ENCODE results near the gene USP7. TPM values are rescaled to one million over a fixed set of nuclear protein-coding genes. Genes with fewer than 3 reads are reported as not detected.

USP7 gene
- 62.4 TPM for total RNA-seq
- long read RNA-seq, full-length matches to known transcripts, result 55 of 76 reads
- long read RNA-seq, partial matches to known transcripts, result 9 of 76 reads
- long read RNA-seq, other reads (novel, unspliced or antisense), result 12 of 76 reads

DNA sequence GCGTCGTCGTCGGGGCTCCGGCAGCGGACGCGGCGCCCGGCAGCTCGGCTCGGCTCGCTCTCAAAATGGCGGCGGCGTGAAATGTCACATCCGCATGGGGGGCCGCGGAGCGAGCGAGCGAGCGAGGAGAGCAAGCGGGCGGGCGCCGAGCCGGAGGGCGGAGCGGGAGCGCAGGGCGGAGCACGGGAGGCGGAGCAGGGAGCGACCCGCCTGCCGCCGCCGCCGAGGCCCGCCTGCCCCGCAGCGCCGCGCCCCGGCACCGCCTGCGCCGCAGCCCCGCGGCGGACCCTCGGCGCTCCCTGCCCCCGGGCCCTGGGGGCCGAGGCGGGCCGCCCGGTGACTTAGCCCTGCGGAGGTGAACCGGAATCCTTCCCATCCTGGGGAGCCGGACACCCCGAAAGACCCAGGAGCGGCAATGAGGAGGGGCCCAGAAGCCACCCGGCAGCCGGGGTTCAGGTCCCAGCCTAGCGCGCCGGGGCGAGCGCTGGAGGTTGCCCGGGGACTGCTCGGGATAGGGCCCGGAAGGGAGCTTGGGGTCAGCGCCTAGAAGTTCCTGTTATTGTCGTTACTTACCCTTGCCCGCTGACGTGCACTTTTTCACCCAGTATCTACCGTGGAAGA lies at the start of gene USP7:
USP7 (minus strand) TSS at position 86 of the 621 bp plus-strand sequence. CDS start 621 bp downstream, outside the sequence.
- ATAC-seq (ENCODE audit: poor library complexity) (peak; percentile 95), DNase-seq (peak; percentile 97)
- intact Hi-C loops (cut with DNase I), result no loop called here

DNA sequence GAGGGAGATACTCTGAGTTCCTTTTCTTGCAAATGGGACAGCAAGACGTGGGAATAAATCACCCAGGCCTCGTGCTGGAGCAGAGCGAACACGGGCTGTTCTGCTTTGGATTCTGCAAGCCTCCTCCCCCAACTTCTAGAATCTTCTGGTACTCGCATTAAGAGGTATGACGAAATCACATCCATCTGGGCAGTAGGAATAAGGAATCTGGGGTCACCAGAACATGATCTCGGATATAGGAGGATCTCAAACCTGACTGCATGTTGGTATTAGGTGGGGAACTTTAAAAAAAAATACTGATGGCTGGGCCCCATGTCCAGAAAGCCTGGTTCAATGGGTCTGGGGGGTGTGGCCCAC lies 49.8 kb upstream of the USP7 start:
- intact Hi-C loops (cut with DNase I), result loop anchor here (10.0 kb wide), 1 partner anchor 119 kb away; no protein-coding TSS in a partner anchor
- DNase-seq, result no peak
- no peak for ATAC-seq (ENCODE audit: poor library complexity)

DNA sequence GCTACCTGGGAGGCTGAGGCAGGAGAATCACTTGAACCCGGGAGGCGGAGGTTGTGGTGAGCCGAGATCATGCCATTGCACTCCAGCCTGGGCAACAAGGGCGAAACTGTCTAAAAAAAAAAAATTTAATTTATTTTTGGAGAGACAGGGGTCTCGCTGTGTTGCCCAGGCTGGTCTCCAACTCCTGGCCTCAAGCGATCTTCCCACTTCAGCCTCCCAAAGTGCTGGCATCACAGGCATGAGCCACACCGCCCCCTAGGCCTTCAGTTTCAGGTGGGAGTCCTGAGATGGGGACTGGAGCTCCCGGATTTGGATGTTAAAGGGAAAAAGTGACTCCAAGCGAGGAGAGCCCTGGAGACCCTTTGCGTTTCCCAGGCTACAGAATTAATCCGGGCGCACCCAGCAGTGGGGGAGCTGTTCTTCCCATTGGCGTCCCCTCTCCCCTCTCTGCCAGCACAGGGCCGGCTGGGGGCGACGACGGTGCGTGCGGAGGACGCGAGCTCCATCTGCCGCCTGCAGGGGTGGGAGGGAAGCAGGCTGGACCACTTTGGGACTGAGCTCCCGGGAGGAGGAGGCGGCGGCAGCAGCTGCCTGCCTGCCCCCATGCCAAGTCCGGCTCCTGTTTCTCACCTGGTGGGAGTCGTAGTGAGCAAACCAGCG lies 49.3 kb upstream of the USP7 start:
- intact Hi-C loops (cut with DNase I), result loop anchor here (10.0 kb wide), 1 partner anchor 118 kb away; no protein-coding TSS in a partner anchor
- ATAC-seq (ENCODE audit: poor library complexity) (peak; percentile 43), DNase-seq (peak; percentile 43)

DNA sequence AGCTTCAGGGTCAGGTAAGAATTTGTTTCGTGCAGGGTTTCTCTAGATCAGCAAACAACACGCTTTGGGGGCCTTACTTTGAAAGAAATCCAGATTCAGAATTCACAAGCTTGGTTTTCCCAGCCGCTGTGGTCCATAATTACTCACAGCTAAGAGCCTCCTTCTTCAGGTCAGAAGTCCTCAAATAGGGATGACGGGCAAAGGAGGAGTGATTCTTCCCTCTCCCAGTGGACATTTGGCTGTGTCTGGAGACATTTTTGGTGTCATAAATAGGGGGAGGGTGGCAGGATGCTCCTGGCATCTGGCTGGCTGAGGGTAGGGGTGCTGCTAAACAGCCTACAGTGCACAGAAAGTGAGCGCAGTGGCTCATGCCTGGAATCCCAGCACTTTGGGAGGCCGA lies 48.6 kb upstream of the USP7 start:
- intact Hi-C loops (cut with DNase I), result loop anchor here (10.0 kb wide), 1 partner anchor 118 kb away; no protein-coding TSS in a partner anchor
- no peak for ATAC-seq (ENCODE audit: poor library complexity)
- no peak for DNase-seq

DNA sequence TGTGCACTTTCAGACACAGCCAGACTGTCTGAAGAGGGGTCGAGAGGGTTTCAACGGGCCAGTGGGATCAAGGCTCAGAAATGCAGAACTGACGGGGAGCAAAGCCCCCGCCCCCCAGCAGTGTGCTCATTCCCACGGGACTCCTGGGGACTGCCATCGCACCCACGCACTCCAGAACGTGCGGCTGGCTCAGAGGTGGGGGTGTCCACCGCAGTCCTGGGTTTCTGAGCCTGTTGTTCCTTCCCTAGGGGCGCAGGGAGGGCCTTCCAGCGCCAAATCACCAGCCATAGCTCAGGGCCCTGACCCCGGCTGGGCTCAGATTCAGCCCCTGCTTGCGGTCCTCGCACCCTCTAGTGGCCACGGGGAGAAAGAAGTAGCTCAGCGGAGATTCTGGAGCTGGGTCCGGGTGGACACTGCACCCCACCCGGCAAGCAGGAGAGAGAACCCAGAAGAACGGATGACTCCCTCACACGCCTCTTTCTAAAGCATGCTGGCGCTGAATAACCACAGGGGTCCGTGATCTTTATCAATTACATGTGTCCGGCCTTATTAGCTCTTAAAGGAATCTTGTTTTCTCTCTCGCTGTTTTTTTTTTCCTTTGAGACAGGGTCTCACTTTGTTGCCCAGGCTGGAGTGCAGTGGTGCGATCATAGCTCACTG lies 45.0 kb upstream of the USP7 start:
- intact Hi-C loops (cut with DNase I), result no loop called here
- peak; percentile 98 for ATAC-seq (ENCODE audit: poor library complexity)
- peak; percentile 84 for DNase-seq

DNA sequence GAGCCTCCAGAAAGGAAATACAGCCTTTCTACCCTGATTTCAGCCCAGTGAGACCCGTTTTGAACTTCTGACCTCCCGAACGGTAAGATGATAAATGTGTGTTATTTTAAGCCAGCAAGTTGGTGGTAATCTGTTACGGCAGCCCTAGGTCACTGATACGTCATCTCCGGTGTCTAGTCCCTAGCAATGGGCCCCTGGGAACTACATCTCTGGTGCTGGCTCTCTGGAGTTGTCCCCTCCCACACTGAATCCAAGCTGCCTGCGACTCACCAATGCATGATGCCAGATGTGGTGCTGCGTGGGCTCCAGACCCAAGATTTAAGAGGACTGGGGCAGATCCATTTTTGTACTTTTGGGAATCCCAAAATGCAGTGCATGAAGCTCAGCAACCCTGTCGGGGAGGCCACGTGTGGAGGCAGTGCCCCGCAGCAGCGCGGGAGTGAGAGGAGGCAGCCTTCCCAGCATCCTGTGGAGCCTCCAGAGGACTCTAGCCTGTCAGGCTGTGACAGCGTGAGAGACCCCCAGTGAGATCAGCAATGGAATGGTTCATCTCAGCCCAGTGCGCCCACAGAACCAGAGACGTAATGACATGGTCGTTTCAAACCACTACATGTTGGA lies 43.6 kb upstream of the USP7 start:
- intact Hi-C loops (cut with DNase I), result no loop called here
- ATAC-seq (ENCODE audit: poor library complexity), result no peak
- DNase-seq, result no peak

DNA sequence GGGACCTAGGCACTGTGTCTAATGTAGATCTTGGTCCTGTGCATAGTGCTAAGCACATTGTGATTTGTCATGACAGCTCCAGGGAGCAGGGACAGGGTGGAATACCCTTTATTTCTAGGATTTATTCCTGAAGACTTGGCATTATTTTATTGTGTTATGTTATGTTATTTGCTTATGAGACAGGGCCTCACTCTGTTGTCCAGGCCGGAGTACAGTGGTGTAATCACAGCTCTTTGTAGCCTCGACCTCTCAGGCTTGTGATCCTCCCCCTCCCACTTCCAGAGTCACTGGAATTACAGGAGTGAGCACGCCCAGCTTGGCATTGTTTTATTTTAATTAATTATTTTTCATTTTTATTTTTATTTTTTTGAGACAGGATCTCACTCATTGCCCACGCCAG lies 40.5 kb upstream of the USP7 start:
- ATAC-seq (ENCODE audit: poor library complexity) (no peak), DNase-seq (no peak)
- intact Hi-C loops (cut with DNase I), result no loop called here

DNA sequence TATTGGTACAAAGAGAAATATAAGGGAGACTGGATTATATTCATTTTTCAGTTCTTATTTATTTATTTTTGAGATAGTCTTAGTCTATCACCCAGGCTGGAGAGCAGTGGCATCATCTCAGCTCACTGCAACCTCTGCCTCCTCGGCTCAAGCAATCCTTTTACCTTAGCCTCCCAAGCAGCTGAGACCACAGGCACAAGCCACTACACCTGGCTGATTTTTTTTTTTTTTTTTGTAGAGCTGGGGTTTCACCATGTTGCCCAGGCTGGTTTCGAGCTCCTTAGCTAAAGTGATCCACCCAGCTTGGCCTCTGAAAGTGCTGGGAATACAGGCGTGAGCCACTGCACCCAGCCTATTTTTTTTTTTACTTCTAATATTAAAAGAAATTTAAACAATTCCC lies 40.1 kb upstream of the USP7 start:
- intact Hi-C loops (cut with DNase I), result no loop called here
- ATAC-seq (ENCODE audit: poor library complexity), result no peak

DNA sequence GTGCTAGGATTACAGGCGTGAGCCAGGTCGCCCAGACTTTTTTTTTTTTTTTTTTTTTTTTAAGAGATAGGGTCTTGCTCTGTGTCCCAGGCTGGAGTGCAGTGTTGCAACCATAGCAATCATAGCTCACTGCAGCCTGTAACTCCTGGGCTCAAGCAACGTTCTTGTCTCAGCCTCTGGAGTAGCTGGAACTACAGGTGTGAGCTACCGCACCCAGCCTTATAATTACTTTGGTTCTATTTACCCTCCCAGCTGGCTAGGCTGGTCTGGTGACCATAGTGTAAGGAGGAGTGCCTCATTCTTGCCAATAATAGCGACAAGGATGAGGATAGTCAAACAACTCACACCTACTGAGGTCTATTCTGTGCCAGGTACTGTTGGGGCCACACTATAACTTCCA lies 39.6 kb upstream of the USP7 start:
- ATAC-seq (ENCODE audit: poor library complexity) (no peak), DNase-seq (no peak)
- intact Hi-C loops (cut with DNase I), result no loop called here

More for the DNA sequence above, 40.1 kb upstream of the USP7 start:
- no peak for DNase-seq

DNA sequence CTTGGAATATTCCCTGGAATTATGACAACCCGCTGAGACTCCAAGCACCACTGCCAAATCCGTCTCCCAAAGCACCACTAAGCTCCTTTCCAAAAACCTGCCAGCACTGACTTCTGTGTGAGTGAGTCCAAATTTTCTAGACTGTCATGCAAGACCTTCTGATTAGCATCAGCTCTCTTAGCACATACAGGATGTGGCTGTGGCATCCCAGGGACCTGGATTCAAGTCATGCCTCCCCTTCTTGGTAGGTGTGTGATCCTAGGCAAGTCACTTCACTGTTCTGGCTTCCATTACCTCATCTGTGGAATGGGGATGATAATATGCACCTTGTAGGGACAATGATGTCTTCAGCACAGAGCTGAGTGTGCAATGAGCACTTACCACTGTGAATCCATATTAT lies 38.3 kb upstream of the USP7 start:
- DNase-seq (no peak), ATAC-seq (ENCODE audit: poor library complexity) (no peak)
- intact Hi-C loops (cut with DNase I), result no loop called here

DNA sequence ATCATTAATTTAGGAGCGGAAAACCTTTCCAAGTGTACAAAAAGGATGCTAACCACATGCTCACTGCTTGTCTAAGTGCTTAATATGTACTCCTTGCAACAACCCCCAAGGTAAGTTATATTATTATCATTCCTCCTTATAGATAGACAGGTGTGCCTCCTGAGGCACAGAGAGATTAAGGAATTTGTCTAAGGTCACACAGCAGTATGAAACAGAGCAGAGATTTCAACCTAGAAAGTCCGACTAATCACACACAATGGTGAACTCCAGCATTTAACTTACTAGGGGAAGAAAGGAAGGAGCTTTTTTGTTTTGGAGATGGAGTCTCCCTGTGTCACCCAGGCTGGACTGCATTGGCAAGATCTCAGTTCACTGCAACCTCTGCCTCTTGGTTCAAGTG lies 37.0 kb upstream of the USP7 start:
- ATAC-seq (ENCODE audit: poor library complexity), result no peak
- intact Hi-C loops (cut with DNase I), result no loop called here
- no peak for DNase-seq

DNA sequence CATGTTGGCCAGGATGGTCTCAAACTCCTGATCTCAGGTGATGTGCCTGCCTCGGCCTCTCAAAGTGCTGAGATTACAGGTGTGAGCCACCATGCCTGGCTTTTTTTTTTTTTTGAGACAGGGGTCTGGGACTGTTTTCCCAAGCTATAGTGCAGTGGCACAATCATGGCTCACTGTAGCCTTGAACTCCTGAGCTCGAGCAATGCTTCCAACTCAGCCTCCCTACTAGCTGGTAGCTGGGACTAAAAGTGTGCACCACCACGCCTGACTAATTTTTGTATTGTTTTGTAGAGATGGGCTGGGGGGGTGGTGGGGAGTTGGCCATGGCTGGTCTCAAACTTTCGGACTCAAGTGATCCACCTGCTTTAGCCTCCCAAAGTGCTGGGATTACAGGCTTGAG lies 36.1 kb upstream of the USP7 start:
- no peak for DNase-seq
- ATAC-seq (ENCODE audit: poor library complexity), result no peak
- intact Hi-C loops (cut with DNase I), result no loop called here

DNA sequence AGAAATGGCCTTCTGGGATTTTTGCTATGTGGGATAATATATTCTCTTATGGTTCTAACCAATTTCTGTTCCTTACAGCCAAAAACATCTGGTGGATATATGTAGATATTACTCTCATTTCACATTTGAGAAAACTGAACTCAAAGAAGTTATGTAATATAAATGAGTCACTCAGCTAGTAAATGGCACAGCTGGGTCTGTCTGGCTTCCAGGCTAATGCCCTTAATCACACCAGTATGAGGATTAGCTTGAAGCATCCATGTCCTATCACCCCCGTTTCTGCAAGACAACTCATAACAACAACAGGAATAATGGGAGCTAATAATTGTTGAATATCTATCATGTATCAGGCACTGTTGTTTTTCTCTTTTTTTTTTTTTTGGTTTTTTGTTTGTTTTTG lies 34.4 kb upstream of the USP7 start:
- ATAC-seq (ENCODE audit: poor library complexity) (no peak), DNase-seq (no peak)
- intact Hi-C loops (cut with DNase I), result no loop called here

DNA sequence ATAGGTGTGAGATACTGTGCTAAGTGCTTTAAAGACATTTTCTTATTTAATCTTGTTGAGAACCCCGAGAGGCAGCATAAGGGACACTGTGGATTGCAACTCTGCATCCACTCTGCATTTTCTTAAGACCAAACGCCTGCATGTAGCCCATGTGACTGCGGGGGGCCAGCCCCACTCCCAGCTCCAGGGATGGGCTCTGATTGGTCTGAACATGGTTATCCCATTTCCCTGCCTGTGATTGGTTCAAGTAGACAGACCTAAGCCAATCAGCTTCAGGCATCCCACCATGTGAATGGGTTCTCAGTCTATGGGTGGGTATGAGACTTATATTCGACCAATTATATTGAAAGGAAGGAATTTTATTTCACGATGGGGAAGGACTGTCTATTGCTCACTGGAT lies 33.2 kb upstream of the USP7 start:
- no peak for ATAC-seq (ENCODE audit: poor library complexity)
- intact Hi-C loops (cut with DNase I), result no loop called here
- no peak for DNase-seq

DNA sequence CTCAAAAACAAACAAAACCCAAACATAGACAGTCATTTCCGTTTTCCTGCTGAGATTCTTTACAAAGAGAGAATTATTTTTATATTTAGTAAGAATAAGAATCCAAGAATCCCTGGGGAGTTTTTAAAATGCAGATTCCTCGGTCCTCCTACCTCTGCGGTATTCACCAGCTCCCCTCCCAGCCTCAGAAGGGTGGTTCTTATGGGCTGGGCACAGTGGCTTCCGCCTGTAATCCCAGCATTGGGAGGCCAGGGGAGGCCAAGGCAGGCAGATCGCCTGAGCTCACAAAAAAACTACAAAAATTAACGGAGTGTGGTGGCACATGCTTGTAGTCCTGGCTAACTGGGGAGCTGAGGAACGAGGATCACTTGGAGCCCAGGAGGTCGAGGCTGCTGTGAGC lies 26.7 kb upstream of the USP7 start:
- intact Hi-C loops (cut with DNase I), result no loop called here
- ATAC-seq (ENCODE audit: poor library complexity) (no peak), DNase-seq (no peak)

DNA sequence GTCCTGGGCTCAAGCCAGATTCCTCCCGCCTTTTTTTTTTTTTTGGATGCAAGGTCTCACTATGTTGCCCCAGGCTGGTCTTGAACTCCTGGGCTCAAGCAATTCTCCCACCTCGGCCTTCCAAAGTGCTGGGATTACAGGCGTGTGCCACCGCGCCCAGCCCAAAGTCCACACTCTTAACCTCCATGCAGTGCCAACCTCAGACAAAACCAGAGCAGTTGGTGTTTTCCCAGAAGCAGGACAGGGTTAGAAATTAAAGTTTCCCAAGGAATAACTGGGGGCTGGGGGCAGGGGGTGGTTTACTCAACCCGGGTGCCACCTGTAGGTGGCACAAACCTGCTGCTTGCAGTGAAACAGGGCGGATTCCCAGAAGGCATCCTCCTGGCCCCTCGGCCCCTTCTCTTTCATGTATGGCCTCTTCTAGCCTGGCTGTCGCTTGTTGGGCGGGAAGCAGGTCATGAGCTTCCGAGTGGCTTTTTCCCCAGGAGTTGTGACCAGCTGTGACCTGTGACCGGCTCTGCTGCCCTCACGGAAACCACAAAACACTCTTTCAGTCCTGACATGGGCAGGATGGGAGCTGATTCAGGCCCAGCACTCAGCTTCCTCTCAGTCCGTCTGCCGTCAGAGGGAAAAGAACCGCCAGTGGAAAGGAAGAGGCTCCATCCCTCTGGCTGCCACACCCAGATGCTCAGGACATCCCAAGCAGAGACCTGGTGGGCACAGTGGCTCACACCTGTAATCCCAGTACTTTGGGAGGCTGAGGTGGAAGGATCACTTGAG lies 25.6 kb upstream of the USP7 start:
- intact Hi-C loops (cut with DNase I), result no loop called here
- DNase-seq, result no peak
- ATAC-seq (ENCODE audit: poor library complexity), result no peak

DNA sequence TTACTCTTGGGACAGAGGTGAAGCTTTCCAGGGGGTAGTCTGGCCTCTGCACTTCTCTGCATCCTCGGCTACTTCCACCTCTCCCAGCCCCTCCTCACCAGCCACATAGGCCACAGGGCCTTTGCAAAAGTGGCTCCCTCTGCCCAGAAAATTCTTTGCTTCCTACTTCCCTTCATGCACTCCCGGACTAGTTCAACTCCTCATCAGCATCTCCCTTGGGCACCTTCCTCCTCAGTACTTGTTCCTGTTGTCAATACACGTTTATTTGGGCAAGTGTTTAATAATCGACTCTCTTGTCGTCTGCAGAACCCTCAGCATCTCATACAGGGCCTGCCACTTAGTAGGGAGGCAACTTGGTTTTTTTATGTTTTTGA lies 23.1 kb upstream of the USP7 start:
- intact Hi-C loops (cut with DNase I), result no loop called here
- DNase-seq (no peak), ATAC-seq (ENCODE audit: poor library complexity) (no peak)

DNA sequence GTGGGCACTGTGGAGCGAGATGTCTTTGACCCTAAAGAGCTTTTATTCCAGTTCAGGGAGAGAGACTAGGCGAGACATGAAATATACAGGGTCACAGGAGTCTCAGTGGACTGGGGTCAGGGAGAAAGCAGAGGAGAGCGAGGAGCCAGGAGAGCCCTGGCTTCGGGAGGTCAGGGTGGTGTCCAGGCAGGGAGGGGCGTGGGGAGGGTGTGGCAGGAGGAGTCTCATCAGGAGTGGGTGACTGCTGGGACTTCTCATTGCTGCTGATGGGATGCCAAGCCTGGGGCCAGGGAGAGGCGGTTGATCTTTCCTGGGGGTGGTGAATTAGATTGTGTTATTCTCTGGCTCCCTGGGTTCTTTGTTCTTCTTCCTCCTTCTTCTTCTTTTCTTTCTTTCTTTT lies 22.4 kb upstream of the USP7 start:
- ATAC-seq (ENCODE audit: poor library complexity), result no peak
- no peak for DNase-seq

DNA sequence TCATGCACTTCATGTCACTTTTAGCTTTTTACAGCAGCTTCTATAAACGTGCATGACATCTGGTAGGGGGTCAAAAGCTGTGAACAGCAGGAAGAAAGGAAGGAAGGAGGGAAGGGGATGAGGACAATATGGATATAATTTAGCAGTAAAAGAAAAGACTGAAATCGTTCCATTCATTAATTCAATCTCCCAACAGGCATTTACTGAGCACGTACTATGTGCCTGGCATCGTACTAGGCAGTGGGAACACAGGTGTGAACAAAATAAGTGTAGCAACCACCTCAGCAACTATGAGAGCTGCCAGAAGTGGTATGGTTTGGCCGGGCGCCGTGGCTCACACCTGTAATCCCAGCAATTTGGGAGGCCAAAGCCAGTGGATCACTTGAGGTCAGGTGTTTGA lies 19.1 kb upstream of the USP7 start:
- no peak for DNase-seq
- no peak for ATAC-seq (ENCODE audit: poor library complexity)
- intact Hi-C loops (cut with DNase I), result no loop called here

More for the DNA sequence above, 22.4 kb upstream of the USP7 start:
- intact Hi-C loops (cut with DNase I), result no loop called here
